Muscle of arm (tissue), 12 donors: ENCODE measurements around the gene MTHFD1. TPM values are rescaled to one million over a fixed set of nuclear protein-coding genes. Genes with fewer than 3 reads are reported as not detected.

Experiments used
- DNase-seq: peaks from one replicate; pipeline ENCODE4 v3.0.0-alpha.2; 2013
- polyA plus RNA-seq, 12 donors: library from polyadenylated mRNA; unstranded; fragments of 120-200 nt; gene quantifications; one replicate each; pipeline ENCODE4 v1.2.1, GENCODE V29; 2013; ENCODE audit not compliant: insufficient read length in 12 of 12

MTHFD1 gene
- polyA plus RNA-seq, 12 donors = 43.3 to 56.6 (median 48.7) TPM; not detected in 1

DNA sequence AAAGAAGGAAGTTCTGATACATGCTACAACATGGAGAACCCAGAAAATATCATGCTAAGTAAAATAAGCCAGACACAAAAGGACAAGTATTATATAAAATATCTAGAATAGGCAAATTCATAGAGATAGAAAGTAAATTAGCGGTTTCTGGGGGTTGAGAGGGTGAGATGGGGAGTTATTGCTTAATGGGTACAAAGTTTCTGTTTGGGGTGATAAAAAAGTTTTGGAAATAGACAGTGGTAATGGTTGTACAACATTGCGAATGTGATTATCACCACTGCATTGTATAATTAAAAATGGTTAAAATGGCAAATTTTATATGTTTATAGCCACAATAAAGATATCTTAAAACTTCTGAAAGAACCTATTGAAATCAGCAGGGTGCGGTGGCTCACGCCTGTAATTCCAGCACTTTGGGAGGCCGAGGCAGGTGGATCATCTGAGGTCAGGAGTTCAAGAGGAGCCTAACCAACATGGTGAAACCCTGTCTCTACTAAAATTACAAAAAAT lies 100.5 kb downstream of the MTHFD1 start:
- no peak for DNase-seq

DNA sequence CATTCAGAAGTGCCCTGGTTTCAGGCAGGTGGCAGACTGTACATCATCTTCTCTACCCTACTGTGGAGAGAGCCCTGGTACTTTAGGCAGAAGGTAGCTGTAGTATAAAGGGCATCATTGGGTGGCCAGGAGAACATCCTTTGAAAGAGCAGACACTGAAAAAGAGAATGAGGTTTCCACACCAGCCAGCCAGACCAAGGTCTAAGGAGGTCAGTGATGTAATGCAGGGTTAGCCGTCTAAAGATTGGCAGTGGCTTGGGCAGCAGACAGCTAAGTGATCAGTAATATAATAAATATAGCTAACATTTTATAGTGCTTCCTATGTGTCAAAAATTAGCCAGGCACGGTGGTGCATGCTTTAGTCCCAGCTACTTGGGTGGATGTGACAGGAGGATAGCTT lies 103.5 kb downstream of the MTHFD1 start:
- no peak for DNase-seq

DNA sequence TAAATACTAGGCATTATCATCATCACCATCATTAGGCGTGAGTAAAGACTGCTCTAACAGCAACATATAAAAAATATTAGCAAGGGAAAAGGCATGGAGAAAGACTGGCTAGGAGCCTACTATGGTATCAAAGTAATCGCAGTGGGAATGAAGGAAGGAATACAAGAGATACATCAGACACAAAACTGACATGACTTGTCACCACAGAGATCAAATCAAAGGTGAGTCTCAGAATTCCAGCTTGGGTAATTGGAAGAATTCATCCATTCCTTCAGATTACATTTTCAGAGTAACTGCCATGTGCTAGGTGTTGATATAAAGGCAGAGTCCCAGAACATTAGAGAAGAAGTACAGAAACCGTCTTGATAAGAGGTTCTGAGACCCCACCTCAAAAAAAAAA lies 105.3 kb downstream of the MTHFD1 start:
- no peak for DNase-seq

DNA sequence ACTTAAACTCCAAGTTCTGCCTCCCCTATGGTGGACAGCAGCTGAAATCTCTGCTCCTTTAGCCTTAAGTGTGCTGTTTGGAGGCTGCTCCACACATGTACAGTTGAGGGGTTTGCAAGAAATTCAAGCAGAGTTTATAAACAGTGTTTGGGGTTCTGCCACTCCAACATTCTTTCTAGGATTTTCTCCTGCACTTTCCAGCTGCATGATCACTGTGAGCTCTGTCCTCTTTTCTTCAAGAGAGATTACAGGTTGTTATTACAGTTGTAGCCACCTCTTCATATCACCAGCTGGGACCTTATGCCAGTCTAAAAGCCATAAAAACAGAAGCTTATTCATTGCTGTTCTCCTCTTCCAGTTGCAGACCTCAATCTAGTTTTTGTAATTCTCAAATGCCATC lies 107.1 kb downstream of the MTHFD1 start:
- DNase-seq = no peak

DNA sequence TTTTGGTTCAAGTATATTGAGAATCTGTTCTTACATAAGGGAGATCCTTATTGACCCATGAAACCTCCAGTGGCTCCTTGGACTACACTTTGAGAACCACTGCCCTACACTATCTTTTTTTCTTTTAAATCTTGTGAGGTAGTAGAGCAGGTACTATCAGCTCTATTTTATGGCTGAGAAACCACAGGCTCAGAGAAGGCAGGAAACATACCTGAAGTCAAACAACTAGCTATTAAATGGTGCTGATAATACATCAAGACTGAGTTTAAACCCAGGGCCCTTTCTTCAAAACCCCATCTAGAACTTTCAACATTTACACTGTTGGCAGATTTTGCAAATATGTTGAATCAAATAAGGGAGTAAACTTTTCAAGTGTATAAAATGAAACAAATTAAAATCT lies 108.6 kb downstream of the MTHFD1 start:
- DNase-seq = no peak

DNA sequence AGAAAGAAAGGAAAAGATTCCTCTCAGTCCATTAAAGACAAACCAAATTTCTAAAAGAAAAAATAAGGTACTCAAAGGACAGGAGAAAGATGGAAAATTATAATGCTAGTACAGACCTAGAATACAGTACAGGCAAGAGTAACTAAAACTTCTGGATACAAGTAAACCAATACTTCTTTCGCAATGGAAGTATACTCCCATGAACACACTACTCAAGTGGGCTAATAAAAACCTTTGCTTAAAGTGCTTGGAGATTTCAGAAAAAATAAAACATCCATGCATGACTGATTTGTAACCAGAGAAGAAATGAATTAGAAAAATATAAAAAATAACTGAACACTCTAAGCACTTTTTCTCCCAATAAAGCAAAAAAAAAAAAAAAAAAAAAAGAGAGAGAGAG lies 111.9 kb downstream of the MTHFD1 start:
- no peak for DNase-seq

DNA sequence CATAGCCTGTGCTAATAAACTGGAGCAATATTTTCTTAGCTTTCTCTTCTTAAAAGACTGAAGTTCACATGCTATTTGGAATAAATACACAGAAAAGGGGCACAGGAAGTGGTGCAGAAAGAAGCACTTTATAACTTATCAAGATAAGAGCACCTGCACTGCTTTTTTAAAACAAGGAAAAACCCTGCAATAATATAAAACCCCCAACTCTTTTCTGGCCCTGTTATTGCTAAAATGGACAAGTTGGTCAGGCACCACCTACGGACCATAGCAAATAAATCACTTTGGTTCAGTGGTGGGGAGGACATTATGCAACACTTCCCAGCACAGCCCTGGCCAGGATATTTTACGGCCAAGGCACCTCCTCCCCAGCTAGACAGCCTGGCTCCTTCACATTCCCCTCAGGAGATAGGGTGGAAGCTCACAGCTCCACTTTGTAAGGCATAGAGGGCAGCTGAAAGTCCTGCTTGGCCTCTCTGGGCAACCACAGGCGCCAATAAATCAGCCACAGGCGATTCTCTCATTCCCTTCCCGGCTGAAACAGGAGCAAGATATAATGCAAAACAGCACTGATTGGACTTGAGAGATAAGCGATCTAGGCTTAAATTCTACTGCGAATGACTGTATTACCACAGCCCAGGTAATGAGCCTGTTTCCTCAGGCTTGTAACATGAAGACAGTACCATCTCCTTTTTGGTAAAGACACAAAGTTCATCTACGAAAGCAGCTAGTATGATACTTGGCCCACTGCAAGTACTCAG lies 113.4 kb downstream of the MTHFD1 start:
- no peak for DNase-seq

DNA sequence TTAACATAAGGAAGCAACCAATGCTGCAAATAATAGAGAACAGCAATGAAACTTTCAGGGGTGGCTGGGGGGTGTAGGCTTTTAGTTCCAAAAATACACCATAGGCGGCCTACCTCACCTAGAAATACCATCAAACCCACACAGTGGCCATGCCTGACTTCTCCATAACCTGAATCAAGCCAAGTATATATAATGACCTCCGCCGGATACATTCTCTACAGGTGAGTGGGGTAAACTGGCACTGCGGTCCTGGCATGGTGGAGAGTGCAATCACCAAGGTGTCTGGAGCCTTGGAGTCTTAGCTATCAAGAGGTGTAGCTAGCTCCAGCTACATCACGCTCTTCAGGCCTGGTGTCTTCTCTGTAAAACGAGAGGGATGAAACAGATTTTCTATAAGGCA lies 114.3 kb downstream of the MTHFD1 start:
- no peak for DNase-seq

DNA sequence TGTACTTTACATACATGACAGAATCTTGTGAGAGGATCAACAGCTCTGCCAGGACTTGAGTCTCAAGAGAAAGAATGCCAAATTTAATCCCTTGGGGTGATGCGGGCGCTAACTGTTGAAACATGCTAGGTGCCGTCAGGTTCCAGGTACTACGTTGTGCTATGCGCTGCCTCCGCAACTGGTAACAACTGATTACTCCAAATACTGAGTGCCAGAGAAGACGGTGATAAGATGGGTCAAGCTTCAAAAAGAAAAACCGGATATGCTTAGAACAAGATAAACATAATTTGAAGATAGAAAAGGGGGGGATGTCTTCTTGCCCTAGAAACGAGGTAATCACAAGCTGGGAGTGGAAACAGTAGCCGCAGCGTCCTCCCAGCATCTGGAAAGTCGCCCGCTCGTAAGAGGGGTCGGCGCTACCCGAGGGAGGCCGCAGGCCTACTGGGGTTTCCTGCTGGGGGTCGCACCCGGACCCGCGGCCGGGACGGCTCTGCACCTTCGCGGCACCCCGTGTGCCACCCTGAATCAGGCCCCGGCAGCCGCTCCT lies 114.8 kb downstream of the MTHFD1 start:
- DNase-seq = no peak

DNA sequence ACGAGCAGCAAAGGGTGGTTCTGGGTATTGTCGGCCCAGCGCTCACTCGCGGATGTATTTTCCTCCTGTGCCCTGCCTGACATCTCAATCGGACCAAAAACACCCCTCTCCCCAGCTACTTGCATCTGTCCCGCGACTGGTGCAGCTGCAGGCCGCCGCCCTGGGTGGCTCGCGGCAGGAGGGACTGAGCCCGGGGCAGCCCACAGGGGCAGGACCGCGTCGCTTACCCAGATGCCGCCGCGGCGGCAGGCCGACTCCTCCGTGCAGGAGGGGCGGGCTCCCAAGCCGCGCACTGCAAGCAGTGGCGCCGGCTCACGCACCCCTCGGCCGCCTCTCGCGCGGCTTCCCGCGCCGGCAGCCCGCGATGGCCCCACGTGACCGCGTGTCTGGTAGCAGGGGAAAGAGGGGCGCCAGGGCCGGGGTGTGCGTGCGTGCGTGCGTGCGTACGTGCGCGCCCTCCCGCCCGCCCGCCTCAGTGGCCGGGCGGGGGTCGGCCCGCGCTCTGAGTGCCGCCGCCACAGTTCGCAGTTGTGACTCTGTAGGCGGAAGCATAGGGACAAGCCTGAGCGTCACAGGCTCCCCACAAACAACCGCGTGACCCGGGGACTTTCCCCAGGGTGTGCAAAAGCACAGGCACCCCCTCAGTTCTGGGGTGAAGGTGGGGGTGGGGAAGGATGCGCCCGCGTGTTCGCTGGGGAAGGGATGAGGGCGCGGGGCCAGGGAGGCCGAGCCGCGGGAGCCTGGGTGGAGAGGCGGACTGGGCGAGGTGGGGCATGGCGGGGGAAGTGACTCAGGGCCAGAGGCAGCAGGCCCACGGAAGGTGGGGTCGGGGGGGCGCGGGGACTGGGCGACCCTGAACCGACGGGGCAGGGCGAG lies 115.5 kb downstream of the MTHFD1 start, which contains the start of gene ZBTB25:
ZBTB25 (minus strand) TSS at position 405 of the 876 bp plus-strand sequence. CDS start 13,305 bp downstream, outside the sequence.
- DNase-seq = peak; percentile 92

DNA sequence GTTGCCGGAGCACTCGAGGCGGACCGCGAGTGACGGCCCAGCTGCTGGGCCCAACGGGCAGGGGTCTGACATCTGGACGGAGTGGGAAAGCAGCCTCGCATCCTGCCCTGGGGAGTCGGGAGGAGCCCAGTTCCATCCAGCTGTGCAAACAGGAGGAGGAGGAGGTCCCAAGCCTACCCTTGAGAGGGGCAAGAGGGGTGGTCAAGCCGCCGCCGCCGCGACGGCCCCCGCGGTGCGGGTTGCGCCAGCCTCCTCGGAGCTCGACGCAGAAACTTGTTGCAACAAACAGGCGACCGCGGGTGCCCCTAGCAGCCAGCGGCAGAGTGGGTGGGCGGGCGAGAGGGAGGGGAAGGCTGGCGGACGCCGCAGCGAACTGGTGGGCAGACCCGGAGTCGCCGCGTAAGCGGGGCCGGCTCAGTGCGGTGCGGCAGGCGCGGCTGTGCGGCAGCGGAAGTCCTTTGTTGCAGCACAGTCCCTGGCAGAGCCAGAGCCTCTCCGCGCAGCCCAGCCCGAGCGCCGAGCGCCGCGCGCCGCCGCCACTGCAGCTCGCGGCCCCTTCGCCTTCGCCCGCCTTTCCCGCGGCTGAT lies 116.2 kb downstream of the MTHFD1 start, which contains the start of gene ZBTB1:
ZBTB1 (plus strand) TSS at position 461 of the 587 bp plus-strand sequence. CDS start 16,735 bp downstream, outside the sequence.
- peak; percentile 84 for DNase-seq

DNA sequence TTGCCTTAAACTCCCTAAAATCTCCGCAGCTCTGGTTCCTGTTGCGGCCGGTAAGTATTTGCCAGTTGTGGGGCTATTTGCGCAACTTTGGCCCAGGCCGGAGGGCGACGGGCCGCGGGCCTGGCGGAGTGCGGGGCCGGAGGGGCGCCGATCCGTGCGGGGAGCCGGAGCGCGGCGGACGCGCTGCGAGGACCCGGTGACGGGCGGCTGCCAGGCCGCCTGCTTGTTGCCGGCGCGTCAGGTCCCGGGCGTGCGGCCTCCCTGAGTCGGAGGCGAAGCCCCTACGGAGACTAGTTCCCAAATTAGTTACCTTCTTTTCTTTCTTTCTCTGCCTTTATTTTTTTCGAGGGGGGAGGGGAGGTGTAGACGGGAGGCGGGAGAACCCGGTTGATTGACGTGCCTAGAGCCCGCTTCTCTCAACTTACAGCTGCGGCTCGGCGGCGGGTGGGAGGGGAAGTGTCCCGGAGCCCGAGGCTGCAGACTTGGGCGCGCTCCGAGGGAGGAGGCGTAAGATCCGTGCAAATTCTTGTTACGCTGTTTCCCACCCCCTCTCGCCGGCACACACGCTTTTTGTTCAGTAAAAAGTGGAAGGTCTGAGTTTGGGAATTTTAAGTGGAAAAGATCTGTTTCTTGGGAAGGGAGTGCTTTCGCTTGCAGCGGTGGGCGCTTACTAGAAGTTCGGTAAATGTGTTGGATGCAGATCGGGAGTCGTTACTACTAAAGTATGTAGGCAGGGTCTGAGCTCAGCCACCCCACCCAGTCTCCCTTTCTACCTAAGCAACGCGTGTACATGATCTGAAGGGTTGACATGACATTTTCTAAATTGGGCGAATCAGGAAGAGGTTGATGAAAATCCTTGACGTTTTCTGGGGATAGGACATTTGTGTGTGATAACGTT lies 117.0 kb downstream of the MTHFD1 start:
- peak; percentile 92 for DNase-seq

DNA sequence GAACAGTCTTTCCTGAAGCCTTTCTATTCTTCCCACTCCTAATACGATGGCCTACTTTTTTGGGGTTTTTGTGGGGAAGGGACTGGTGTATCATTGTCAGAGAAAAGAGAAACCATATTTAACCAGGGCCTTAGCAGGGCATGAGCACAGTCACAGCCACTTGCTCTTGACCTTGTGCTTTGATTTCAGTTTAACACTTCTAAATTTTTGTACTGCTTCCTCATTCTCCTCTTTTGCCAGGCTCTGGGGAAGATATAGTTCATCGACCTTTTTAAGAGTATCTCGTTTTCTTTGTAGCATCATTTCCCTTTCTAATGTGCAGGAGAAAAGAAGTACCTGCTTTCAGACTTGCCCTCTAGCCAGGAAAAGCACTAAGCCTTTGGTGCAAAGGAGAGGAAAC lies 118.6 kb downstream of the MTHFD1 start:
- DNase-seq = no peak

DNA sequence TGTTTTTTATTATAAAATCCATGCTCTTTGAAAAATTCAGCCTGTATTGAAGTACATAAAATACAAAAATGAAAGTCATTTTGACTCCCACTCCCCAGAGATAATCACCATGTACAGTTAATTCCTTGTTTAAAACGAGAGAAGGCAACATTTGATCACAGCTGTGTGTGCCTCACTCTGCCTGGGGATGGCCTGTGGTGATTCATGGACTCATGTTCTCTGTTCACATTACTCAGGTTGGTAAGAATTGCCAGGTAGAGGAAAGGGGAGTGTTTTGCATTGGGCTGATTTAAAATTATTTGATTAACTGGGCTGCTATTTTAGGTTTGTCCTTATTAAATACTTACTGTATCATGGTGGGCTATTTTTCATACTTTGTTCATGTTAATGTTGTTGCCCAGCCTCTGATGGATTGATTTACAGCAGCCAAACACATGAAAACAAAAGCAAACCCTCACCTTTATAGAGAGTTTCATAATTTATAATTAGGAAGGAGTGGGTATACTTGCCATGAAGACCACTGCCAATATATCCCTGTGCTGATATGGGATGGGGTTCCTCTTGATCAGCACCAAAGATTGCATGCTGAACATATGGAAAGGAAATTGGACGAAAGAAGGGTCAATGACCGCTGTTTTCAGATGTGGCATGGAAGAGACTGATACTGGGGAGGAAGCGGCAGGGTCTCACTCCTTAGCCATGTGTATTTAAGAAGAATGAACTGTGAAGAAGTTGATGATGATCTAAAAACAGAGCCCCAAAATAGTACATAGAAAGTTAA lies 119.4 kb downstream of the MTHFD1 start:
- DNase-seq = no peak

DNA sequence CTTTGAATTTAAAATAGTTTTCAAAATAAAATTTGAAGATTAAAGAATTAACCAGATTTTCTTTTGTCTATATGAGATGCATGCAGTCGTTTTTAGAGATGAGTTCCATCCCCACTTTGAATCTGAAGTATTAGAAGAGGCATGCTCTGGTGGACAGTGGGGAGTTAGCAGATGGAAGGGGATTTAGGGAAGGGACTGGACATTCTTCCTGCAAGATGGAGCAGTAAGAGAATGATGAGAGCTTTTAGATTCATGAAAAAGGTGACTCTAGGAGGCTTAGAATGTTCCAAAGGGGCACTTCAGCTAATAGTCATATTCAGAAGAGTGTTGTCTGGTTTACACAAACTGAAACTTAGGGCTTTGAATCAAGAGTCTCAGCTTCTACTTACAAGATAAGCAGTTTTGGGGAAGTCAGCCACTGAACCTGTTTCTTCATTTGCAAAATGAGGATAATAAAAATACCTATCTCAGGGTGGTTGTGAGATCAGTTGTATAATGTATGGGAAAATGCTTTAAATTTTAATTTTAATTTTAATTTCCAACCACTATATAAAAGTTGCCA lies 120.1 kb downstream of the MTHFD1 start:
- no peak for DNase-seq

DNA sequence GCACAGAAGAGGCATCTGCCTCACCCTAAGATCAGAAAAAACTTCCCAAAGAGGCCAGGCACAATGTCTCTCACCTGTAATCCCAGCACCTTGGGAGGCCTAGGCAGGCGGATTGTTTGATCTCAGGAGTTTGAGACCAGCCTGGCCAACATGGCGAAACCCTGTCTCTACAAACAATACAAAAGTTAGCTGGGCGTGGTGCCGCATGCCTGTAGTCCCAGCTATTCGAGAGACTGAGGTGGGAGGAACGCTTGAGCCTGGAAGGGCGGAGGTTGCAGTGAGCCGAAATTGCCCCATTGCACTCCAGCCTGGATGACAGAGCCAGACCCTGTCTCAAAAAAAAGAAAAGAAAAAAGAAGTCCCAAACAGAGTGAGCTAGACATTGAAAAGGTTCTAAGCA lies 120.9 kb downstream of the MTHFD1 start:
- DNase-seq = no peak
